Daoy (cell line): ENCODE measurements around the gene SIM1. TPM values are rescaled to one million over a fixed set of nuclear protein-coding genes. Genes with fewer than 3 reads are reported as not detected.
"Not testable (repeated sequence)": the region's sequence is repeated elsewhere in the genome, so short reads cannot be mapped to it uniquely, and the experiment has no call there.

Source experiments
- DNase-seq: peaks from one replicate; pipeline ENCODE4 v3.0.0-alpha.2; 2015; ENCODE audit warnings: low read depth
- total RNA-seq: library from RNA; depleted of rRNA; stranded (reverse); fragments of >200 nt; shearing (Covaris generic); gene quantifications from 2 replicates; pipeline ENCODE4 v1.2.3, GENCODE V29; 2014

The SIM1 gene
- total RNA-seq, 1 experiment from 2014 or later: 0.51 TPM

DNA sequence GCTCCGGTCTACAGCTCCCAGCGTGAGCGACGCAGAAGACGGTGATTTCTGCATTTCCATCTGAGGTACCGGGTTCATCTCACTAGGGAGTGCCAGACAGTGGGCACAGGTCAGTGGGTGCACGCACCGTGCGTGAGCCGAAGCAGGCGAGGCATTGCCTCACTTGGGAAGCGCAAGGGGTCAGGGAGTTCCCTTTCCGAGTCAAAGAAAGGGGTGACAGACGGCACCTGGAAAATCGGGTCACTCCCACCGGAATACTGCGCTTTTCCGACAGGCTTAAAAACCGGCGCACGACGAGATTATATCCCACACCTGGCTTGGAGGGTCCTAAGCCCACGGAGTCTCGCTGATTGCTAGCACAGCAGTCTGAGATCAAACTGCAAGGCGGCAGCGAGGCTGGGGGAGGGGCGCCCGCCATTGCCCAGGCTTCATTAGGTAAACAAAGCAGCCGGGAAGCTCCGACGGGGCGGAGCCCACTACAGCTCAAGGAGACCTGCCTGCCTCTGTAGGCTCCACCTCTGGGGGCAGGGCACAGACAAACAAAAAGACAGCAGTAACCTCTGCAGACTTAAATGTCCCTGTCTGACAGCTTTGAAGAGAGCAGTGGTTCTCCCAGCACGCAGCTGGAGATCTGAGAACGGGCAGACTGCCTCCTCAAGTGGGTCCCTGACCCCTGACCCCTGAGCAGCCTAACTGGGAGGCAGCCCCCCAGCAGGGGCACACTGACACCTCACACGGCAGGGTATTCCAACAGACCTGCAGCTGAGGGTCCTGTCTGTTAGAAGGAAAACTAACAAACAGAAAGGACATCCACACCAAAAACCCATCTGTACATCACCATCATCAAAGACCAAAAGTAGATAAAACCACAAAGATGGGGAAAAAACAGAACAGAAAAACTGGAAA lies 109.7 kb downstream of the SIM1 start:
- not testable (repeated sequence) for DNase-seq

DNA sequence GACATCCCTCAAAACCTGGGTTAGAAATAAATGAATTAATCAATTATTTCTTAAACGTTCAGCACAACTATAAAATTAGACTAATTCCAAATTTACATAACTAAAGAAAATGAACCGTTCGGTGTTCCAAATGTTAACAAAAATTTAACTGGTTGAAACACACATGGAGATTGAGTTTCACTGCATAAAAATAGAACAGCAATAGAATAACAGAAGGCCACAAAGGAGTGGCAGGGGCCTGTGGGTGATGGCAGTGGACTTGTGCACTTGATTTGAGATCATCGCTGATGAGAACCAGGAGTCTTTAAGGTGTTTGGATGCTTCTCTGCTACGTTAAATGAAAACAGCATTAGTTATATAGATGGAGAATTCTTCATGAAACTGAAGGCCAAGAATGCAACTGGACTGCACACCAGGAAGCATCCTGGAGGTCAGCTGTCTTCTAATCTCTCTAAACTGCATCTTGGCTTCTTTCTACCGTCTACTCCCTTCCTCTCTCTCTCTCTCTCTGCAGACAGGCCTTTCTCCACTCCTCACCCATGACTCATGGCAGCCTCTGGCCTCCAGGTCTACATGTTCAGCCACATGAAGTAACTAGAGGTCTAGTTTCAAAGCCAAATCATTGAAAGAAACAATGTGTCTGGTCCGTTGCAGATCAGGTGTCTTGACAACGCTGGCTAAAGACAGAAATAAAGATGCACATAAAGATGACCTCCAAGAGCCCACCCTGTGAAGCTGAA lies 111.3 kb downstream of the SIM1 start:
- no peak for DNase-seq

DNA sequence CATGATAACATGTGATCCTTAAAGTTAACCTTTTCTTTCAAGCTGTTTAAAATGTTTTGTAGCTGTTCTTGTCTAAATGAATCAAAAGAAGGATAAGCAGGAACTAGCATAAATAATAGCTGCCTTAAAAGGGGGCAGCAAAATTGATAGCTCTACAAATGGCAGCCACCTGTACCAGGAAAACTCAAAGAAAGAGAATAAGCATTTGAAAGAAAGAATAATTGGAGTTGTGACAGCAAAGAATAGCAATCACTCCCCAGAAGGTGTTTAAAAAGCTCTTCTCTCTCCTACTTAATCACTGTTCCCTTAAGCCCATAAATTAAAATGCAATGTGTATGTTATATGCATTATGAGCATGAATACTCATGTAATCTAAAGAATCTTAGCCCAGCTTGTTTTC lies 114.6 kb downstream of the SIM1 start:
- DNase-seq: no peak

DNA sequence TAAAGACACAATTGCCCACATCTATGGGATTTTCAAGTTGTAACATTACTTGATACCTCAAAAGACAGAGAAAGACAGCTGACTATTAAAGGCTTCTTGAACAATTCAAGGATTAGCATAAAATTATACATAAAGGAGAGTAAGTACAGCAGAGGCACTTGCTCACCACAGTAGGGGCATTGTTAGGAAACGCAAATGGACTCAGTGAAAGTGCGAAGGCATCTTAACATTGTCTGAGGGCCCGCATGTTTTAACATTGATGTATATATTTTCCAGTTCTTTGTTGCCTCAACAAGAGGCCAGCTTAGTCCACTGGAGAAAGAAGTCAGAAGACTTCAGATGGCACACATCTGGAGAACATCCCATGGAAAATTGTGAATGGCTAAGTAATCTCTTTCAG lies 115.4 kb downstream of the SIM1 start:
- no peak for DNase-seq

DNA sequence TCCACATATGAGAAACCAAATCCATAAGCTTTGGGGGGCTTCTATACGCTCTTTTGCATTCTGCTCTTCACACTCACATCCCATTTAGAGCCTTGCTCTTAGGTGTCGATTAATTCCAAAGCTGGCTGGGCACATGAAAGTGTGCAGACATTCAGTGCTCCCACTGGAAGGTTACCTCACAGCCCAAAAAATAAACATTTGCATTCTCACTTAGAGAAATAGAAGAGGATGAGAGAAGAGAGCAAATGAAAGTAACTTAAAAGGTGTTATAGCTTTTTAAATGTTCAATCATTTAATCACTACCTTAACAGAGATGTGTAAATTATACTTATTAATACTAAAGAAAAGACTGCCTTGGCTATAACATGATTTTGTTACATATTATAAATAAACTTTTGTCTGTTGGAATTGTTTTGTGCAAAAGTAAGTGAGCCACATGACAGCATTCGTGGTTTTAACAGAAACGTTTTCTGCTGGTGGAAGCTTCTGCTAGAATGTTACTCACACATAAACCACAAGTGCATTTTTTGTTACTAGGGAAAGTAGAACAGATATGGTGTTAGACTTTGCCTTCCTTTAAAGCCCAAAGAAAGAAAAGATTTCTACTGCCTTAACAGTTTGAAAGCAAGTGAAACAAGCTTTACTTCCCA lies 116.7 kb downstream of the SIM1 start:
- peak; percentile 30 for DNase-seq

DNA sequence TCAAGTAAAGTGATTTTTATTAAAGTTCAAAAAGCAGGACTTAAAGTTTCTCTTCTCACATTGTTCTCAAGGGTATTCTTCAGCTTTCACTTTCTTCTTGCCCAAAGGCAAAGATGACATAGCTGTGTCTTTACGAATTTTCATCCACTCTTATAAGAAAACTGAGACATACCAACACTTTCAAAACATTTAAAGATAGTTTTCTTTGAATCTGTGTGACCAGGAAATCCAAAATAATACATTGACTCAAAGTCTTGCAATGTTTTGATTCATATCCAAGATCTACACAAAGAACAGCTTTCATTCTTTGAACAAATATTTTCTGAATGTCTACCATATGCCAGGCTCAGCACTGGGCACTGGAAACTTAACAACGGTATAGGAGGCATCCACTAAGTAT lies 117.9 kb downstream of the SIM1 start:
- peak; percentile 12 for DNase-seq

DNA sequence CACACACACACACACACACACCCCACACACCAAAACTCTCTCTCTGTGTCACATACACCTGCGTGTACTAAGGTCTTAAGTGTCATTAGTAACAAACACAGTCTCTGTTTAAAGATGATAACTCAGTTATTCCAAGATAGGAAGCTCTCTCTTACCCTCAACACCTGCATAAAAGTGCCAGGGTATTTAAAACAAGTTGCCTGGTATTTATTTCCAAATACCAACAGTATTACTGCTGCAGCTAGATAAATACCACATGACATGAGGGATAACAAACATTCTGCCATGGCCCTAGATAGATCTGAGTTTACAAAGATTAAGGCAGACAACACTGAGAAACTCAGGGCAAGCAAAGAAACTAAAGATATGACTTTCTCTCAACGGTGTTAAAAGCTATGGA lies 118.5 kb downstream of the SIM1 start:
- no peak for DNase-seq

DNA sequence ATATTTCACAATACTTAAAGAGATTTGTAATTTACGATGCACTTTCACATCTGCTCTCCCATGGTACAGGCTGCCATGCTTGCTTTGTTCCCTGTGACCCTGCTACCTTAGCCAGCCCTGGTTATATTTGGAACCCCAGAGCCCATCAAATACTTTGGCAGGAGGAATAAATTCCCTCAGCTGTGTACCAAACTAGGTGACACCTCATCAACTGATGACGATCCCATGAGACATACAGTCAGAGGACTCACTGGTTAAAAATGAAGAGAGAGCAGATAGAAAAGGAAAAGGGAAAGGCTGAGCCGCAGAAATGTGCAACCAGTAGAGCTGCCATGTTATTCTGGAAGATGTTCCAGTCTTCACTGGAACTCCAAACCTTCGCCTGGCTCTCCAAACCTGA lies 120.0 kb downstream of the SIM1 start:
- DNase-seq: peak; percentile 53

DNA sequence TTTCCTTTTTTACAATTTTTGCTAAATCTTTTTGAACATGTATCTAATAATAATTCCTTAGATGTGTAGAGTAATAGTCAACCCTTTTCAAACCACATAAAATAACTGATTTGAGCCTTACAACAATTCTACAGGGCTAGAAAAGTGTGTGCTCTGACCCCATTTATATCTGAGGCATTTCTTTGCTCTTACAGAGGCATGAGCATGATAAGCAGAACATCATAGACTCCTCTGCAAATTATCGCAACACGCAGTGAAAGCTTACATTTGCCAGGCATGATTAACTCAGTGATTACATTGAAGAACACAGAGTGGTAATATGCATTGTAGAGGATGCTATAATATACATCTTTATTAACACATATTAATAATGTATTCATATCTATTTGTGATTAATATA lies 120.4 kb downstream of the SIM1 start:
- no peak for DNase-seq

DNA sequence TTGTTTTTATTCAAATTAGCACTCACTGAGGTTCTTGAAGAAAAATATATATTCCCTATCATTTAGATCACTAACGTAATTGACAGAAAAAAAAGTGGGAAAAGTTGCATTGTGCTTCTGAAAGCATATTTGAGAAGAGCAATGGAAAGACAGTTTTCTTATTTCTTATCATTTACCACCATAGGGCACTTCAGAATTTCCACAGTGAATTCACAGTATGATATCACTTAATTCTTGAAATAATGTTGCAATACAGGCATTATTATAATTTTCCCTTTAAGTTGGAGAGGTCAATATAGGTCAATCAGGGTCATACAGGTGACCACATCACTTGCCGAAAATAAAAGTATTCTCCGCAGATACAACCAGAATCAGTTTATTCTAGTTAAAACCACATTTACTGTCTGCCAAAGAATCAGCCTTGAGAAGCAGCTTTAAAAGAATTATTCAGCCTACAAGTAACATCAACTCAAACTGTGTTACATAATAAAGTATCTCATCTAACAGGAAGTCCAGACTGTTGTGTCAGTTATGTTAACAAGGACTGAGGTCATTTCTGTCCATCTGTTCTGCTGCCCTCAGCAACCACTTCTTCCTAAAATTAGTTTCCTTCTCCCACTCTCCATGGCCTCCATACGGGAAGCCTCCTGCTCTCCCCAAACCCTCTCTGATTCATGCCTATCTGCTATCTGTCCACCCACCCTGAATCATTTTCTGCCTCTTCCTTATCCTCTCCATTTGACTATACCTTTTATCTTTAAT lies 121.2 kb downstream of the SIM1 start:
- DNase-seq: peak; percentile 38

DNA sequence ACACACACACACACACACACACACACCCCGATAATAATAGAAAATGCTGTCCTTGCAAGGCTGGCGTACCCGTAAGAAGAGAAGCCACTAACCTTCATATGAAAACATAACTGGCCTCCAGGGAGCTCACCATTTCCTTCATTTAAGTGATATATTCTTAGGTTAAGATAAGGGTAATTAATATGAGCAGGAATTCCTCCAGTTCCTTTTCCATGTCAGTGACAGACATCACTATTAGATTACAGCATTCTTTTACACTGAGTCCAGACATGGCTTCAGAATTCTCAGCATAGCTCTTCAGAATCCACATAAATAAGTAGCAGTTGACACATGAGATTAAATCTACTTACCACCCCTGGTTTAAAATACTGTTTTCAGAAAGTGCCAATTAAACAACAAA lies 121.9 kb downstream of the SIM1 start:
- DNase-seq: peak; percentile 55

DNA sequence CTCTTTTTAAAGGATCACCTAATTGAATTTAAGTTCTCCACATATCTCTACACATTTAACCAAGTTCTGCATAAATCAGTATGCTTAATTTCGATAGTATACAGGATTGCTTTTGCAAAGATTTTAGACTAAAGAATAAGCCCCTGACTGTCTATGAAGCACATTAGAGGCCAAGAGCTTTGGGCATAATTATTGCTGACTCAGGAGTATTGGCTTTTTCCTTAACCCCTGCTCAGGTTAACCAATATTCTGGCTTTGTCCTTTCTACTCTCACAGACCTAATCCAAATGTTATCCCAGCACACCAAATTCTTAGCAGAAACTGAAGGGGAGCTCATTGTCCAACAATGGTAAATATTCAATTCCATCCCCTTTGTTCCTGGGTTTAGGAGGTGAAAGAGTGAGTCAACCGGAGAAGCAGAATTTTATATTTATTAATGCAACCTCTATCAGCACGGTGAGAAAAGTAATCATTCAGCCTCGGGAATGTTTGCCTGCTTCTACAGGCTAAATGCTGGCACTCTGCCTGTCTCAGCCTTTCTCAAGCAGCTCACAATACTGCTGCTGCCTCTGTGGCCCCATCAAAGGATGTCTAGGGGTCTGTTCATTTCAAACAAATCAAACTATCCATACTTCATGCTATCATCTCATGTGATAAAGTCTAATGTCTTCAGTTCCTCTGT lies 125.0 kb downstream of the SIM1 start:
- no peak for DNase-seq

DNA sequence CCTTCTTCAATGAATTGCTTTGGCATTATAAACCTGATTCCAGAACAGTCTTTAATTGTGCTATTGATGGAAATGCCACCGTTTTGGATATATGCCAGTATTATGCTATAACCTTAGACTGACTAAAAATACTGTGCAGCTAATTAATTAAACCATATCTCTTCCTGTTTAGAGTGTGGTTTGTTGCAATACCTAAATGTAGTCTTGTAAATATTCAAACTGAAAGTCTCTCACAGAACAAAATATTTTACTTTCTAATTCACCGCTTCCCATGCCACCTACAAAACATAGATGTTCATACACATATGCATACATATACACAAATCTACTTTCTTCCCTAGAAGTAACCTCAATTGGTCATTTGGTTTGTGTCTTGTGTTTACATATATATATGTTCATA lies 126.6 kb downstream of the SIM1 start:
- no peak for DNase-seq

DNA sequence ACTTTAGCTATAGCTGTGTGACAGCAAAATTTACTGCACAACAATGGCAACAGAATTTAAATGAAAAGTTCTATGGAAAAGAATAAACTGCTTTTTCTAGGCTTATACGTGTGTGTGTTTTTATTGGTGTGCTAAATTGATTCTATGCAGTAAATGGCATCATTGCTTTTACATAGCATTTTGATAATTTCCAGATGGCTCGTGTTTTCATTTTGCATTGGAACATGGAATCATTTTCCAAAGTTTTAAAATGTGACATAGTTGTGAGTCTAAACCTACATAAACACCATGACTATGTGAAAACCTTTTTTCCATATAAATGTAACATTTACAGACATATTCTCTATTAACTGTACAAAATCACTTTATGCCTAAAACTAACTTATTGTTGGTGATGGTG lies 127.8 kb downstream of the SIM1 start:
- DNase-seq: no peak

DNA sequence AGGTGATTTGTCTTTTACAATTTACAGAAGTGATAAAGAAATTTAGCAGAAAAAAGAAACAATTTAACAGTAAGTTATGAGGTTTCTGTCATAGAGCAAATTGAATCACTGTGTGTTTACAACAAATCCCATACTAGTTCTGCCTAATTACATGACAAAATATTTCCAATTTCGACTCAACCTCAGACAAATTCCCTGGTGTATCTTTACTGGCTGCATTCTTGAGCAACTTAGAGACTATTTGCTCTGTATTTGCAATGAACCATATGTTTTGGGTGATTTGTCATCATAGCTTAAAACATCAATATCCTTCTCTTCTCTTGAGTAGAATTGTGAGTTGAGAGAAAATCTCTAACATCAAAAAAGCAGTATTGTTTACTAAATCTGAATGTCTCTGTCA lies 128.7 kb downstream of the SIM1 start:
- DNase-seq: no peak
